KOPT-K1 (cell line): Measurements from ENCODE around the gene MUC4.

ENCODE experiments used
- H3K27ac ChIP-seq: fragments of 200-600 bp; sonication (generic); 2 replicates; pipeline ENCODE4 v1.5.1; 2016; ENCODE audit warnings: antibody characterized with exemption, mild to moderate bottlenecking, low read depth, low read length; ENCODE audit not compliant: poor library complexity, severe bottlenecking
- H3K36me3 ChIP-seq: fragments of 200-600 bp; sonication (generic); 2 replicates; pipeline ENCODE4 v1.5.1; 2017; ENCODE audit warnings: antibody characterized with exemption, mild to moderate bottlenecking, low read length, moderate library complexity; ENCODE audit not compliant: insufficient read depth
- H3K9me3 ChIP-seq: fragments of 200-600 bp; sonication (generic); 2 replicates; pipeline ENCODE4 v1.5.1; 2017; ENCODE audit warnings: antibody characterized with exemption, low read length, mild to moderate bottlenecking; ENCODE audit not compliant: insufficient read depth, poor library complexity, severe bottlenecking

MUC4 gene, protein sequence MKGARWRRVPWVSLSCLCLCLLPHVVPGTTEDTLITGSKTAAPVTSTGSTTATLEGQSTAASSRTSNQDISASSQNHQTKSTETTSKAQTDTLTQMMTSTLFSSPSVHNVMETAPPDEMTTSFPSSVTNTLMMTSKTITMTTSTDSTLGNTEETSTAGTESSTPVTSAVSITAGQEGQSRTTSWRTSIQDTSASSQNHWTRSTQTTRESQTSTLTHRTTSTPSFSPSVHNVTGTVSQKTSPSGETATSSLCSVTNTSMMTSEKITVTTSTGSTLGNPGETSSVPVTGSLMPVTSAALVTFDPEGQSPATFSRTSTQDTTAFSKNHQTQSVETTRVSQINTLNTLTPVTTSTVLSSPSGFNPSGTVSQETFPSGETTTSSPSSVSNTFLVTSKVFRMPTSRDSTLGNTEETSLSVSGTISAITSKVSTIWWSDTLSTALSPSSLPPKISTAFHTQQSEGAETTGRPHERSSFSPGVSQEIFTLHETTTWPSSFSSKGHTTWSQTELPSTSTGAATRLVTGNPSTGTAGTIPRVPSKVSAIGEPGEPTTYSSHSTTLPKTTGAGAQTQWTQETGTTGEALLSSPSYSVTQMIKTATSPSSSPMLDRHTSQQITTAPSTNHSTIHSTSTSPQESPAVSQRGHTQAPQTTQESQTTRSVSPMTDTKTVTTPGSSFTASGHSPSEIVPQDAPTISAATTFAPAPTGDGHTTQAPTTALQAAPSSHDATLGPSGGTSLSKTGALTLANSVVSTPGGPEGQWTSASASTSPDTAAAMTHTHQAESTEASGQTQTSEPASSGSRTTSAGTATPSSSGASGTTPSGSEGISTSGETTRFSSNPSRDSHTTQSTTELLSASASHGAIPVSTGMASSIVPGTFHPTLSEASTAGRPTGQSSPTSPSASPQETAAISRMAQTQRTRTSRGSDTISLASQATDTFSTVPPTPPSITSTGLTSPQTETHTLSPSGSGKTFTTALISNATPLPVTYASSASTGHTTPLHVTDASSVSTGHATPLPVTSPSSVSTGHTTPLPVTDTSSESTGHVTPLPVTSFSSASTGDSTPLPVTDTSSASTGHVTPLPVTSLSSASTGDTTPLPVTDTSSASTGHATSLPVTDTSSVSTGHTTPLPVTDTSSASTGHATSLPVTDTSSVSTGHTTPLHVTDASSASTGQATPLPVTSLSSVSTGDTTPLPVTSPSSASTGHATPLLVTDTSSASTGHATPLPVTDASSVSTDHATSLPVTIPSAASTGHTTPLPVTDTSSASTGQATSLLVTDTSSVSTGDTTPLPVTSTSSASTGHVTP (N-terminal part only)

DNA sequence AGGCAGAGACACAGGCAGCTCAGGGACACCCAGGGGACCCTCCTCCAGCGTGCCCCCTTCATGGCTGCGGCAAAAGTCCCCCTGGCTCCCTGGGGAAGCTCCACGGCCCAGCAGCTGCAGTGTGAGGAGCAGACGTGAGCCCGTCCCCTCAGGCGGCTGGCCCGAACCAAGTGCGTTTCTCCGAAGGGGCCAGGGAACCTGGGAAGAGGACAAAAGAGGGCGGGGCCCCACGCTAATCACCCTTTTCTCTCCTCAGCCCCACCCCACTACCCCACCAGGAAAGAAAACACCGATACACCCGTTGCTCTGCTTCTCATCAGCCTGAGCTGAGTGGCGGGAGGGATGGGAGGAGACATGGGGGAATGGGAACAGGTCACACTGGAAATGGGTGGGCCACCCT, at the start of gene MUC4:
TSS of gene MUC4 (minus strand) at position 174 of the 400 bp plus-strand sequence. CDS start at position 62, 112 bp downstream.
- no peaks in the 10 kb centered on the region for H3K9me3 ChIP-seq
- no peaks in the 10 kb centered on the region for H3K36me3 ChIP-seq
- H3K27ac ChIP-seq, result no peak within 1 kb of the TSS

DNA sequence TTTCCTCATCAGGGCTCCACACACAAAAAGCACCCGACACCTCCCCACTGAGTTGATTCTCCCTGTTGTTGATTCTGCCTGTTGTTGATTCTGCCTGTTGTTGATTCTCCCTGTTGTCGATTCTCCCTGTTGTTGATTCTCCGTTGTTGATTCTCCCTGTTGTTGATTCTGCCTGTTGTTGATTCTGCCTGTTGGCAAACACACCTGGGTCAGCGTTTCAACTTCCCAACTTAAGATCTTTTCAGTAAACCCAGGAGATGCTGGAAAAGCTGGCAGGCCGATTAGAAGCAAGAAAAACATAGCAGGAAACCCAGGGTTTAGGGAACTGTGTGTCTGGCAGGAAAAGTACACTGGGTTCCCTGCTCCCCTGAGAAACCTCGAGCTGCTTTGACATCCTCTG, 48.7 kb upstream of the MUC4 start:
- Histone ChIP-seq H3K36me3 (peaks cover 2% of the 10 kb centered on the region; the same call in 1 of the 2 replicates), H3K27ac (no peak overlapping the region), H3K9me3 (no peaks in the 10 kb centered on the region)

DNA sequence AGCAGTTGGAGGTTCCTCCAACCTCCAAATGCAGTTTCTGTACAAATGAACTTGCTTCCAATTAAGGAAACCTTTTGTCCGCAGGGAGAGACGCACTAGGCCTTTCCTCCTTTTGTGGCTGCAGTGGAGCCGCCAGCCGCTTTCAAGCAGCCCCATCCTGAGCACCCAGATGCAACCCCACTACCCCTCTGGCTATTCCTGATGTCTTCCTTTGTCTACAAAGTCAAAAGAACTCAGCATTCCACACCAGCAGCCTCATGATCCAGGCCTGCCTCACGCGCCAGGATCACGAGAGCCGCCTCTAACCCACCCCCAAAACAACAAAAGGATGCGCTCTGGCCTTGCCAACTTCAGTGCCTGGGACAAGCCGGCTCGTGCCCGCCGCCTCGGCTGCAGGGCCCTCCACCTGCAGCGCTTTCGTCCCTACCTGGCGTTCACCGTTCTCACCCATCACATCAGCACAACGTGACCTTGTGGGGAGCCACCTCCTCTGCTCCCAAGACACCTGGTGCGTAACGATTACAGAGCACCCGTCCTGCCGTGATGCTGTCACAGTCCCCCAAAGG, 48.2 kb upstream of the MUC4 start:
- Histone ChIP-seq H3K9me3 (no peaks in the 10 kb centered on the region), H3K27ac (no peak overlapping the region), H3K36me3 (no peaks in the 10 kb centered on the region; the same call in 1 of the 2 replicates)

DNA sequence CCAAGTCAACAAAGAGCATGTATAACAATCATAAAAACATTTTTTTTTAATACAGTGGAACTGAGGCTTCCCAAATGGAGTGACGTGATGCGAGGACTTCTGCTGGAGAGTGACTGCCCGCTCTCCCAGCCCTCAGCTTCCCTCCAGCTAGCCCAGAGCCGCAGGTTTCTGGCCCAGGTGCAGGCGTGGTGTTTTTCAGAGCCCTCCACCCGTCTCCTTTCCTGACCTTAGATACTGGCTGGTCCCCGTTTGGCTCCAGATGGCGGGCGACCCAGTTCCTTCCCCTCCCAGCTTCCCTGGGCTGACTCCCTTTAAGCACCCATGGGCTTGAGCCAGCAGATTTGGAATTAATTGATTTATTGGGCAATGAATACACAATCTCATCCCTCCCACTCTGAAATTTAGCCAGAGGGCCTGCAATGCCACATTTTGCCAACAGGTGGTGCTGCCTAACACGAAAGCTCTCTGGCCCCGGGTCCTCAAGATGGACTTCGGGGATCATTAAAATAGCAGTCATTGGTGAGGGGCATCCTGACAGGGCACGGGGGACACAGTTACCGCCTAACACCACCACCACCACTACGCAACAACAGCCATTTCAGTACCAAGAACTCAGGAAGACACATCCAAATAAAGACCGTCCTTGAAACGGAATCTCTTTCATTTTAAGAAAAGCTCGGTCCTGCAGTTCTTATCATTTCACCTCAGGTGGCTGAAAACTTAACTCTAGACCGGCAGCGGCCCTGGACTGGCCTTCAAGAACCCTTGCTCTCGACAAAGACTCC, 47.5 kb upstream of the MUC4 start:
- H3K9me3 ChIP-seq, result no peaks in the 10 kb centered on the region
- no peak overlapping the region for H3K27ac ChIP-seq
- no peaks in the 10 kb centered on the region; the same call in 1 of the 2 replicates for H3K36me3 ChIP-seq

DNA sequence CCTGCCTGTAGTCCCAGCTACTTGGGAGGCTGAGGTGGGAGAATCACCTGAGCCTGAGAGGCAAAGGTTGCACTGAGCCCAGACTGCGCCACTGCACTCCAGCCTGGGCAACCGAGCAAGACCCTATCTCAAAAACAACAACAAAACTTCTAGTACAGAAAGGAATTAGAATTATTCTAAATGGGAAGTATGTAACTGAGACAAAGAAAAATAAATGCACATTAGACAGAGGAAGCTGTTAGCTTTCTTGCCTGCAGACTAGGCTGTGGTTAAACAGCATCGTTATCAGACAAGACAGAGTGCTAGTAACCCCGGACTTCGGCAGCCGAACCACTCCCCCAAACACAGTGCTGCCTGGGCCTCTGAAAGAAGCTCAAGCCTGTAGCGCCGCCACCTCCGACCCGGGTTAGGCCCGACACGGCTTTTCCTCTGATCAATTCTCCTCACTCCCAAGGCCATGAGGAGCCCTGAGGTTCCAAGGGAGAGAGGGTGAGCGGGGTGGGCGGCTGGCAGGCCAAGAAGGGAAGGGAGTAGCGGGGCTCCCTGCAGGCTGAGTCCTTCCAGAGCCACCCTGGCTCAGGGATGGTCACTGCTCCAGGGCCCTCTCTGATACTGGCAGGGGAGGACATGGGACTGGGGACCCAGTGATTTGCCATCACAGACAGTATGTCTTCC, 44.8 kb upstream of the MUC4 start:
- Histone ChIP-seq H3K27ac (peak overlapping the region; percentile 90), H3K36me3 (no peaks in the 10 kb centered on the region), H3K9me3 (no peaks in the 10 kb centered on the region)

DNA sequence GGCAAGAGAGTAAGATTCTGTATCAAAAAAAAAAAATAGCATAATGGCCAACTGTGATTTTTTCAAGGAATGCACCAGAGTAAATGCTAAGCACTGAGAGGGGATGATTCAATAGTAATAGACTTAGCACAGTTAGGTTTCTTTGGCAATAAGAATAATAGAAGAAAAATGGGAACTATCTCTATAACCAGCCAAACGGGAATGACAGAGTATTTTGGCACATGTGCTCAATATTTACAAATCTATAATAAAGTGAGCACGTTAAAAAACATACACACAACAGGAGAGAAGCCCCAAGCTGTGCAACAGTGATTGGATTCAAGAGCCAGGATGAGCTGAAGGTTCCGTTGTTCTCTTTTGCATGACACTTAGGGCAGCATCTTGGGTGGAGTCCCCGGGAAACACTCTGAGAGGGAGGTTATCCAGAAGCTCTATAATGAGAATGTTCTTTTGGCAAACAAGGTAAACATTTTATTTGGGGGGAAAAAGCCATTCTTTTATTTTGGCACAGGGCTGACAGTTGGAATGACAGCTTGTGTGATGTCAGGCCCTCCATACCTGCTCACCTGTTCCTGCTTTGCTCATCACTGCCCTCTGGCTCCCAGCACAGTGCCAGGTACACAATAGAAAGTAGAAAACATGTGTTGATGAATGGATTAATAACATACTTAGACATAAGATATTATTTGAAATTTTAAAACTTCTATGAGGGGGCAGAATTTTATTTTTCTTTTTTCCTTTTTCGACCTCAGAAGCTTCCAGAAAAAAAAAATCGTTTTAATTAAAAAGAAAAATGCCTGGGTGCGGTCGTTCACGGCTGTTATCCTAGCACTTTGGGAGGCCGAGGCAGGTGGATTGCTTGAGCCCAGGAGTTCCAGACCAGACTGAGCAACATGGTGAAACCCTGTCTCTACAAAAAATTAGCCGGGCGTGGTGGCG, 44.0 kb upstream of the MUC4 start:
- H3K36me3 ChIP-seq, result no peaks in the 10 kb centered on the region
- H3K27ac ChIP-seq, result peak overlapping the region; percentile 90
- no peaks in the 10 kb centered on the region for H3K9me3 ChIP-seq

DNA sequence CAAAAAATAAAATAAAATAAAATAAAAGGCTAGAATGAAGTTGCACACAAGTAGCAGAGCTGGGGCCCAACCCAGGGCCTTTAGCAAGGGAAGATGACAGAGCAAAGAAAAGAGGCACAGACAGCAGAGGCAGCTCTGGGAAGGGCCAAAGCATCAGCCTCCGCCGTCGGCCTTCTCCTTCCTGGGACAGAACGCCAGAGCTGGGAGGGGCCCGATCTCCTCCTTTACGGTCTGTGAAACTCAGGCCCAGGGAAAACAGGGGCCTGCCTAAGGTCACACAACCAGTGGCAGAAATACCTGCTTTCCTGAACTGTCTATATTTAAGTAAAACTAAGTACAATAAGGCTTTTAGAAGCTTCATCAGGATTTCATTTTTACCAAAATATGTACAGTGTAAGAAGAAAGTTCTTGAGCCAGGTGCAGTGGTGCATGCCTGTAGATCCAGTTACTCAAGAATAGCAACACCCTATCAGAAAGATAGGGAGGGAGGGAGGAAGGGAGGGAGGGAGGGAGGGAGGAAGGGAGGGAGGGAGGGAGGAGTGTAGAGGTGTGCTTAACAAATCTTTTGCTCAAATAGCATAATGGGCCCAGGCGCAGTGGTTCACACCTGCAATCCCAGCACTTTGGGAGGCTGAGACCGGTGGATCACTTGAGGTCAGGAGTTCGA, 43.0 kb upstream of the MUC4 start:
- Histone ChIP-seq H3K27ac (peak overlapping the region; percentile 90), H3K9me3 (no peaks in the 10 kb centered on the region), H3K36me3 (no peaks in the 10 kb centered on the region)

DNA sequence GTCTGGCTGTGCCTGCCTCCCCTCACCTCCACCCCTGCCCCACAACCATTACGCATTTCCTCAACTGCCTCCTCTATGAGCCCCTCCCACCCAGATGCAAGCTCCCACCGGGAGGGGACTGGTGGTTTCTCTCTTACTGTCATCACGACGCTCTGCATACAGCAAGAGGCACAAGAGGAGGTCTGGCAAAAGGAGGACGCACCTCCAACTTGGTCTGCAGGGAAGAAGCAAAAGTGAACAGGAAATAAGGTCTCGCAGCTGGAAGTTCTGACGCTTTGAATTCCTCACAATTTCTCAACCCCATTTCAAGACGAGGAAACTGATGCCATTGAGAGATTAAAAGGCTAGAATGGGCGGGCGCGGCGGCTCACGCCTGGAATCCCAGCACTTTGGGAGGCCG, 42.3 kb upstream of the MUC4 start:
- Histone ChIP-seq H3K27ac (peak overlapping the region; percentile 69), H3K9me3 (no peaks in the 10 kb centered on the region), H3K36me3 (no peaks in the 10 kb centered on the region)

DNA sequence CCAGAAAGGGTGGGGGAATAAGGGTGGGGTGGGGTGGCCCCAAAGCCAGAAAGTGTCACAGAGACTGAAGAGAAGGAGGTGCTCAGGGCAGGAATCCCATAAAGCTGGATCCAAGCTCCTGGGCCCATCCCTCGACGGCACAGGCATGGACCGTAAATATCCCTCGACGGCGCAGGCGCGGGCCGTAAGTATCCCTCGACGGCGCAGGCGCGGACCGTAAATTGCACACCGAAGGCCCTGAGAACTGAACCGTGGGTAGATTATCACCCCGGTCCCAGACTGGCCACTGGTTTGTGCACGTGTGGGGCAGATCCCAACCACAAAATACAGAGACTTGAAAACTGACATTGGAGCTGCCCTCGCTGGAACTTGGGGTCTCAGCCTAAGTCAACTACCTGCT, 41.3 kb upstream of the MUC4 start:
- no peaks in the 10 kb centered on the region for H3K9me3 ChIP-seq
- H3K27ac ChIP-seq, result peak overlapping the region; percentile 69
- no peaks in the 10 kb centered on the region for H3K36me3 ChIP-seq

DNA sequence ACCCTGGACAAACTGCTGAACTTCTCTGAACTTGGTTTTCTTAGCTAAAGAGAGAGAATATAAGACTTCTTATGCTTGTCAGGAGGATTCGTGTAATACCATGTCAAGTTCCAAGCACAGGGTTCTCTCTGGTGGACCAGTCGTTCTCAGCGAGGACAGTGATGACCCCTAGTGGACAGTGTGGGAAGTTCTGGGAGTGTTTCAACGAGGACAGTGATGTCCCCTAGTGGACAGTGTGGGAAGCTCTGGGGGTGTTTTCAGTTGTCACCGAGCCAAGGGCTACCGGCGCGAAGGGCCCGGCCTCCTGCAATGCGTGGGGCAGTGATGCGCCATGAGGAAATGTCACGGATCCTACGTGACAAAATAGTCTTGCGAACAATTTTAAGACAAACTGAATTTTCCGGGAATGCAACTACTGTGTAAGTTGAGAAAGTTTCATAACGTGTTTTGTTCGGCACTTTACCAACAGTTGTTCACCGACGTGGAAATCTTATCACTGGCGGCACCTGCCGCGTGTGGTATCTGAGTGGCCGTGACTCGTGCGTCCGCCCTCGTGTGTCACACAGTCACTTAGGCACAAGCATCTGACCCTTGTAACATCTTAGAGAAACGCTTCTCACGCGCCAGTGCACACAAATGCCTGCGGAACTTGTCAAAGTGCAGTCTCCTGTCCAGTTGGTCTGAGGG, 39.3 kb upstream of the MUC4 start:
- no peaks in the 10 kb centered on the region for H3K36me3 ChIP-seq
- peak overlapping the region; percentile 19 for H3K27ac ChIP-seq
- H3K9me3 ChIP-seq, result no peaks in the 10 kb centered on the region

DNA sequence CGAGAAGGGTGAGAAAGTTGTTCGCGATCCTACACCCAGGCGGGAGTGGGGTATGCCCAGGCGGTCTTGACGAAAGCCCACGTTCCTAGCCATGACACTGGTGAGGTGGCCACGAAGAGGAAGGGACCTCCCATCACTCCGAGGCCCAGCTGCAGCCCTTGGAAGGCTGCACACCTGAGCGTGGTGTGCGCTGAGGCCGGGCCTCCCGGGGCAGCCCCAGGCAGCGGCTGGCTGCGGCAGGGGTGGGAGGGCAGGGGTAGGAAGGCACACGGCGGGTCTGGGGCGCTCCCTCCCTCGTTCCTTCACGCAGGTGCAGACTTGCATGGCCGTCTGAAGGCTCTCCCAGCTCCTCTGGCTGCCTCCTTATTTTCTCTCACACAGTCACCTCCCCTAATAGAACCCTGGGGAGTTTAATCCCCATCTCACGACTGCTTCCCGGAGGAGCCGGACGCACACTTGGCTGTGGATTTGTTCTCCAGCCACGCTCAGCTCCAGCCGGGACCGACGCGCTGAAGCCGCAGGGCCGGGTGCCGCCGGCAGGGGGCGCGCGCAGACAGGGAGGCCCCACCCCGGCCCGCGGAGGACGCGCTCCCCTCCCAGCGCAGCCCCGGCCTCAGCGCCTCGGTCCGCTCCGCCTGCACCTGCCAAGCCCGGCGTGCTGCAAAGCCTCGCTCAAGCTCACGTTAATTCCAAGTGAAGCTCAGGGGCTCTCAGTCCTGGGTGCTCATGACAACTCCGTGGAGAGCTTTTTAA, 37.8 kb upstream of the MUC4 start:
- H3K36me3 ChIP-seq, result no peaks in the 10 kb centered on the region
- H3K27ac ChIP-seq, result no peak overlapping the region
- H3K9me3 ChIP-seq, result no peaks in the 10 kb centered on the region
